ENCODE data around the gene OR2V2. TPM values are rescaled to one million over a fixed set of nuclear protein-coding genes. Genes with fewer than 3 reads are reported as not detected.
"Not testable (repeated sequence)": the region's sequence is repeated elsewhere in the genome, so short reads cannot be mapped to it uniquely, and the experiment has no call there.

Gene OR2V2
- total RNA-seq, 2 experiments from 2014 or later, result not detected

DNA sequence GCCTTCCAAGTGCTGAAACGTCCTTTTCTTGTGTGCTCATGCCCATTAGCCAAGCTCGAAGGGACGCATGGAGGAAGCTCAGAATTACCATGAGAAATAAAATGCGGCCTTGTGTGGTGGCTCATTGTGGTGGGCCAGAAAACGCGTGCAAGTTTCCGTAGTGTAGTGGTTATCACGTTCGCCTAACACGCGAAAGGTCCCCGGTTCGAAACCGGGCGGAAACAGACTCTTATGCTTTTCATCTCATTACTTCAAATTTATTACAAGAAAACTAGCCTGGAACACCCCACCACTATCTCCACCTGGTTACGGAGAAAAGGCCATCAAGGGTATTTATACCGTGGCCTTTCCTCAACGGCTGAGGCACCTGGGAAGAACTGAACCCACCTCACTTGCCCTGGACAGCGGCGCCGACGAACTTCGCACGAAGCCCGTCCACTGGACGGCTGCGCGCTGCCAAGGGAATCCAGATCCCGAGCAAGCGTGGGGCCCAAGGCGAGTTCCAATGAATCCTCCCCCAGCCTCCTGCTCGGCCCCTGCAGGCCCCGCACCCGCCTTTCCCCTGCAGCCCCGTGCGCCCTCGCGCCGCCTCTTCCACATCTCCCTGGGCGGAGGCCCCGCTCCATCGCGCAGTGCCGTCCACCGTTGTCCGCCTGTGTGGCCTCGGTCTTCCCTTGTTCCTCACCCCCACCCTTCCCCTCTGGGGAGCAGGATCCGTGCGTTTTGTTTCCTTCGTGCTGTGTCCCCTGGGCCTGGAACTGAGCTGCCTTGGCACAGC lies 22.3 kb downstream of the OR2V2 start:
- H3K27me3 Mint-ChIP-seq (ENCODE audit: low read depth), result peaks cover 72% of the 10 kb centered on the region
- DNase-seq, result peak; percentile 94
- intact Hi-C loops (cut with micrococcal nuclease), result loop anchor here (2.0 to 5.0 kb wide), 2 partner anchors 309 to 367 kb away; partner anchors contain the start of genes MGAT1 and ZFP62
- not testable (repeated sequence) for H3K9me3 Mint-ChIP-seq; H3K36me3 Mint-ChIP-seq (ENCODE audit: low read depth)
- CTCF ChIA-PET, result interaction anchor here (1.0 to 1.3 kb wide), 2 partner anchors 15 to 19 kb away, joined by 3 to 4 read pairs; no protein-coding TSS in a partner anchor
- H3K4me3 Mint-ChIP-seq, result peak overlapping the region; percentile 73
- peak overlapping the region; percentile 50 for H3K27ac Mint-ChIP-seq
- peaks cover 70% of the 10 kb centered on the region for H3K4me1 Mint-ChIP-seq (ENCODE audit: low read depth)

- H3K27ac Mint-ChIP-seq, result no peak overlapping the region
- H3K27me3 Mint-ChIP-seq (ENCODE audit: low read depth), result peaks cover 69% of the 10 kb centered on the region
- intact Hi-C loops (cut with micrococcal nuclease), result loop anchor here (5.0 kb wide), 1 partner anchor 368 kb away; the partner anchor contains the start of gene MGAT1
These were observed 22.9 kb downstream of the OR2V2 start for GRCh38 chr5:181170237-181170825.

GRCh38 chr5:181170996-181171395 lies 23.6 kb downstream of the OR2V2 start:
- no peak for DNase-seq
- Mint-ChIP-seq H3K27ac (no peak overlapping the region), H3K27me3 (ENCODE audit: low read depth) (peaks cover 65% of the 10 kb centered on the region), H3K36me3 (ENCODE audit: low read depth) (no peaks in the 10 kb centered on the region), H3K9me3 (no peaks in the 10 kb centered on the region), H3K4me3 (no peak overlapping the region), H3K4me1 (ENCODE audit: low read depth) (peaks cover 64% of the 10 kb centered on the region)
- CTCF ChIA-PET, result interaction anchor here (1.0 to 1.3 kb wide), 2 partner anchors 14 to 18 kb away, joined by 3 to 4 read pairs; no protein-coding TSS in a partner anchor
- intact Hi-C loops (cut with micrococcal nuclease), result loop anchor here (5.0 kb wide), 1 partner anchor 369 kb away; the partner anchor contains the start of gene MGAT1

More at GRCh38 chr5:181170237-181170825, 22.9 kb downstream of the OR2V2 start:
- Mint-ChIP-seq H3K4me3 (peak overlapping the region; percentile 73), H3K9me3 (no peaks in the 10 kb centered on the region), H3K36me3 (ENCODE audit: low read depth) (no peaks in the 10 kb centered on the region), H3K4me1 (ENCODE audit: low read depth) (peaks cover 69% of the 10 kb centered on the region)
- DNase-seq, result no peak
- CTCF ChIA-PET, result interaction anchor here (0.6 to 1.3 kb wide), 3 partner anchors 11 to 18 kb away, joined by 3 to 4 read pairs (median 3); no protein-coding TSS in a partner anchor

DNA sequence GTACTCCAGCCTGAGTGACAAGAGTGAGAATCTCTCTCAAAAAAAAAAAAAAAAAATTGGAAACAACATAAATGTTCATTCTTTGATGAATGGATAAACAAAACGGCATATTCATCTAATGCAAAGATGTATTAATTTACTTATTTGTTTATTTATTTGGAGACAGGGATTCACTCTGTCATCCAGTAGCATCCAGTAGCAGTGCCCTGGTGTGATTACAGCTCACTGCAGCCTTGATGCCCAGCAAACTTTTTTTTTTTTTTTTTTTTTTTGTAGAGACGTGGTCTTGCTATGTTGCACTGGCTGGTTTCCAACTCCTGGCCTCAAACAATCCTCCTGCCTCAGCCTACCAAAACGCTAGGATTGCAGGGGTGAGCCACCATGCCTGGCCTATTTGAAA lies 24.4 kb downstream of the OR2V2 start:
- intact Hi-C loops (cut with micrococcal nuclease), result loop anchor here (5.0 kb wide), 1 partner anchor 369 kb away; the partner anchor contains the start of gene MGAT1
- peaks cover 62% of the 10 kb centered on the region for H3K27me3 Mint-ChIP-seq (ENCODE audit: low read depth)
- peaks cover 57% of the 10 kb centered on the region for H3K4me1 Mint-ChIP-seq (ENCODE audit: low read depth)
- H3K9me3 Mint-ChIP-seq, result no peaks in the 10 kb centered on the region
- no peak overlapping the region for H3K27ac Mint-ChIP-seq
- H3K36me3 Mint-ChIP-seq (ENCODE audit: low read depth), result no peaks in the 10 kb centered on the region
- CTCF ChIA-PET, result interaction anchor here (0.6 to 2.2 kb wide), 3 partner anchors 13 to 378 kb away, joined by 3 to 15 read pairs (median 3); no protein-coding TSS in a partner anchor
- H3K4me3 Mint-ChIP-seq, result no peak overlapping the region
- DNase-seq, result no peak

GRCh38 chr5:181173027-181173419 lies 25.6 kb downstream of the OR2V2 start:
- peaks cover 46% of the 10 kb centered on the region for H3K4me1 Mint-ChIP-seq (ENCODE audit: low read depth)
- intact Hi-C loops (cut with micrococcal nuclease), result loop anchor here (1.0 to 5.0 kb wide), 3 partner anchors 9 to 371 kb away; partner anchors contain the start of gene MGAT1
- H3K27me3 Mint-ChIP-seq (ENCODE audit: low read depth), result peaks cover 53% of the 10 kb centered on the region
- peak overlapping the region; percentile 89 for H3K4me3 Mint-ChIP-seq
- DNase-seq, result no peak
- CTCF ChIA-PET, result interaction anchor here (0.6 to 2.2 kb wide), 7 partner anchors 9 to 34 kb away, joined by 3 to 15 read pairs (median 3); no protein-coding TSS in a partner anchor
- H3K9me3 Mint-ChIP-seq, result no peaks in the 10 kb centered on the region
- H3K36me3 Mint-ChIP-seq (ENCODE audit: low read depth), result no peaks in the 10 kb centered on the region
- H3K27ac Mint-ChIP-seq, result peak overlapping the region; percentile 81

- CTCF ChIA-PET, result interaction anchor here (0.6 to 2.2 kb wide), 6 partner anchors 9 to 17 kb away, joined by 3 to 15 read pairs (median 4); no protein-coding TSS in a partner anchor
- Mint-ChIP-seq H3K9me3 (no peaks in the 10 kb centered on the region), H3K27ac (peak overlapping the region; percentile 81), H3K36me3 (ENCODE audit: low read depth) (no peaks in the 10 kb centered on the region), H3K27me3 (ENCODE audit: low read depth) (peaks cover 51% of the 10 kb centered on the region), H3K4me3 (peak overlapping the region; percentile 89), H3K4me1 (ENCODE audit: low read depth) (peaks cover 41% of the 10 kb centered on the region)
- peak; percentile 91 for DNase-seq
- intact Hi-C loops (cut with micrococcal nuclease), result loop anchor here (1.0 to 5.0 kb wide), 4 partner anchors 9 to 371 kb away; partner anchors contain the start of gene MGAT1
These were observed 26.3 kb downstream of the OR2V2 start for GRCh38 chr5:181173420-181174342.

- Mint-ChIP-seq H3K4me1 (ENCODE audit: low read depth) (peaks cover 17% of the 10 kb centered on the region), H3K9me3 (no peaks in the 10 kb centered on the region), H3K27me3 (ENCODE audit: low read depth) (peaks cover 26% of the 10 kb centered on the region), H3K27ac (no peak overlapping the region), H3K36me3 (ENCODE audit: low read depth) (no peaks in the 10 kb centered on the region), H3K4me3 (no peak overlapping the region)
- CTCF ChIA-PET, result interaction anchor here (0.6 to 1.5 kb wide), 2 partner anchors 9 to 378 kb away, joined by 4 to 7 read pairs; no protein-coding TSS in a partner anchor
- no peak for DNase-seq
- intact Hi-C loops (cut with micrococcal nuclease), result no loop called here
These were observed 29.0 kb downstream of the OR2V2 start for GRCh38 chr5:181176254-181176952.

DNA sequence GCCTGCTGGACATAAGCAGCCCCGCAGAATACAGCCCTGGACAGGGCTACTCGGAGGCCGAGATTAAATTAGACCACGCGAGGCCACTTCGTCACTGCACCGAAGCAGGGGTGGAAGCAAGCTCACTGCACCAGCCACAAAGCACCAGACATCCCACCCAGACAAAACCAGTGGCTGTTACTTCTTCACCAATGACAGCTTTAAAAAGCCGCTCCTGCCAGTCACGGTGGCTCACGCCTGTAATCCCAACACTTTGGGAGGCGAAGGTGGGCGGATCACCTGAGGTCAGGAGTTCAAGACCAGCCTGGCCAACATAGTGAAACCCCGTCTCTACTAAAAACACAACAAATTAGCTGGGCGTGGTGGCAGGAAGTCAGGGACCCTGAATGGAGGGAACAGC lies 30.2 kb downstream of the OR2V2 start:
- CTCF ChIA-PET; H3K27ac Mint-ChIP-seq; H3K36me3 Mint-ChIP-seq (ENCODE audit: low read depth); DNase-seq; H3K9me3 Mint-ChIP-seq; H3K4me3 Mint-ChIP-seq; intact Hi-C loops (cut with micrococcal nuclease): not testable (repeated sequence)
- Mint-ChIP-seq H3K27me3 (ENCODE audit: low read depth) (peaks cover 21% of the 10 kb centered on the region), H3K4me1 (ENCODE audit: low read depth) (peaks cover 17% of the 10 kb centered on the region)

DNA sequence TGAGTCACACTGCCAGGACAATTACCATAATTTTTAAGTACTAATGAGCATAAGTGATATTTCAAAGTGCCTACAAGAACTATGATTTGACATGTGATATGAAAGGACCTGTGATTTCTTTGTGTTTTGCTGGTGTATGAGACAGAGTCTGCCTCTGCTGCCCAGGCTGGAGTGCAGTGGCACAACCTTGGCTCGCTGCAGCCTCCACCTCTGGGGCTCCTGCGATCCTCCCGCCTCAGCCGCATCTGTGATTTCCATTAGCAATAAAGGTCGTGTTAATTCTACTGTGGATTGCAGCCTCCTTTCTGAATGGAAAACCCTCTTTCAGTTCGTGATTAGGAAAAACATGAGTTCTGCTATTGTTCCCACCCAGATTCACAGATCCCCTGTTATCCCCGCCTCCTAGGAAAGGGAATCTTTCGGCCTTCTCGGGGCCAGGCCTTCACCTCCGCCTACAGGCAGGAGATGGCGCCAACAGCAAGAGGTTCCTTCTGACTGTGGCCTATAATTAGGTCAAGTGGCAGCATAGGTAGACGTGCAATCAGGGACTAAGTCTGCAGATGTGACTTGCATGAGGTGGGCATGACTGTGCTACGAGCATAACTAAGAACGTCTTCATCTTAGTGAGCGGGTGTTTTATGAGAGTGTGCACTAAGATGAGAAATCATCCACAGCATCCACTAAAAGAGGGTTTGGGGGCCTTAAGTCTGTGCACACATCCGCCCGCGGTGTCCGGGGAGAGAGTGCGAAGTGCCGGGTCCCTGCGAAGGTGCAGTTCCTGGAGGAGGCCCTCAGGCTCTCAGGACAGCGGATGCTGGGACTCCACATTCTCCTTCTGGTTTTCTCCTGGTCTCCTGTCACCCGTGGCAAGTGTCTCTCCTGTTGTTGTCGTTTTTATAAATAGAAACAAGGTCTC lies 34.5 kb downstream of the OR2V2 start:
- Mint-ChIP-seq H3K36me3 (ENCODE audit: low read depth) (no peaks in the 10 kb centered on the region), H3K27ac (no peak overlapping the region), H3K4me3 (peak overlapping the region; percentile 20), H3K27me3 (ENCODE audit: low read depth) (peaks cover 4% of the 10 kb centered on the region), H3K9me3 (no peaks in the 10 kb centered on the region), H3K4me1 (ENCODE audit: low read depth) (peaks cover 19% of the 10 kb centered on the region)
- CTCF ChIA-PET, result interaction anchor here (0.7 to 1.8 kb wide), 4 partner anchors 9 to 23 kb away, joined by 3 to 4 read pairs (median 4); no protein-coding TSS in a partner anchor
- intact Hi-C loops (cut with micrococcal nuclease), result loop anchor here (1.0 to 10.0 kb wide), 3 partner anchors 9 to 1557 kb away; partner anchors contain the start of gene HNRNPH1
- DNase-seq, result peak; percentile 82

- no peak for DNase-seq
- Mint-ChIP-seq H3K4me3 (peak overlapping the region; percentile 78), H3K27ac (peak overlapping the region; percentile 74), H3K27me3 (ENCODE audit: low read depth) (peaks cover 4% of the 10 kb centered on the region), H3K9me3 (no peaks in the 10 kb centered on the region), H3K4me1 (ENCODE audit: low read depth) (peaks cover 20% of the 10 kb centered on the region), H3K36me3 (ENCODE audit: low read depth) (no peaks in the 10 kb centered on the region)
- CTCF ChIA-PET, result interaction anchor here (0.9 to 3.3 kb wide), 2 partner anchors 9 to 25 kb away, joined by 3 to 13 read pairs; no protein-coding TSS in a partner anchor
- intact Hi-C loops (cut with micrococcal nuclease), result loop anchor here (1.0 to 10.0 kb wide), 3 partner anchors 9 to 1558 kb away; partner anchors contain the start of gene HNRNPH1
These were observed 35.3 kb downstream of the OR2V2 start for GRCh38 chr5:181182651-181183050.
